Measurements from ENCODE around the gene PRPF19.
A peak's percentile ranks its signal among the peaks of the same experiment; 100 is the strongest.

The PRPF19 gene

GRCh38 chr11:60924906-60925853 lies 18.8 kb upstream of the PRPF19 start:
- no peak overlapping the region for H3K27ac ChIP-seq (ENCODE audit: low read depth, low read length)
- peak overlapping the region; percentile 89 for H3K4me2 ChIP-seq (ENCODE audit: low read length)
- H3K9ac ChIP-seq (ENCODE audit: low read length) = peak overlapping the region; percentile 83
- H2BK5ac ChIP-seq (ENCODE audit: low read length) = no peak overlapping the region
- peaks cover 3% of the 10 kb centered on the region for H3K4me1 ChIP-seq (ENCODE audit: control insufficient read depth, low read depth, low read length)
- H3K79me2 ChIP-seq (ENCODE audit: control insufficient read depth, insufficient read depth, low read length) = no peaks in the 10 kb centered on the region
- no peak overlapping the region for H4K5ac ChIP-seq (ENCODE audit: low read length)
- peak overlapping the region; percentile 39 for H3K4ac ChIP-seq (ENCODE audit: low read depth, low read length)
- no peak overlapping the region for H2BK15ac ChIP-seq (replicated peaks; ENCODE audit: low read depth)
- H2BK120ac ChIP-seq (ENCODE audit: low read depth, low read length) = peak overlapping the region; percentile 13
- H3K36me3 ChIP-seq (ENCODE audit: control insufficient read depth, insufficient read depth, low read length) = peaks cover 5% of the 10 kb centered on the region
- H4K8ac ChIP-seq (ENCODE audit: low read depth, low read length) = no peak overlapping the region
- H3K4me3 ChIP-seq (ENCODE audit: low read length) = peak overlapping the region; percentile 77
- H3K18ac ChIP-seq (ENCODE audit: low read length) = peak overlapping the region; percentile 78
- peak overlapping the region; percentile 98 for H3K23ac ChIP-seq (ENCODE audit: low read length)
- peak; percentile 54 for DNase-seq
- H2AK5ac ChIP-seq (ENCODE audit: low read length) = no peak overlapping the region
- H3K56ac ChIP-seq (ENCODE audit: low read length) = peak overlapping the region; percentile 89
- no peaks in the 10 kb centered on the region for H3K27me3 ChIP-seq (ENCODE audit: insufficient read depth, low read length, poor library complexity)
- no CpG with 5 or more reads among the region's 35 CpGs for WGBS (ENCODE audit: extremely low coverage, insufficient coverage, low lambda C conversion rate)
- peaks cover 3% of the 10 kb centered on the region for H3K79me1 ChIP-seq (ENCODE audit: low read length)

DNA sequence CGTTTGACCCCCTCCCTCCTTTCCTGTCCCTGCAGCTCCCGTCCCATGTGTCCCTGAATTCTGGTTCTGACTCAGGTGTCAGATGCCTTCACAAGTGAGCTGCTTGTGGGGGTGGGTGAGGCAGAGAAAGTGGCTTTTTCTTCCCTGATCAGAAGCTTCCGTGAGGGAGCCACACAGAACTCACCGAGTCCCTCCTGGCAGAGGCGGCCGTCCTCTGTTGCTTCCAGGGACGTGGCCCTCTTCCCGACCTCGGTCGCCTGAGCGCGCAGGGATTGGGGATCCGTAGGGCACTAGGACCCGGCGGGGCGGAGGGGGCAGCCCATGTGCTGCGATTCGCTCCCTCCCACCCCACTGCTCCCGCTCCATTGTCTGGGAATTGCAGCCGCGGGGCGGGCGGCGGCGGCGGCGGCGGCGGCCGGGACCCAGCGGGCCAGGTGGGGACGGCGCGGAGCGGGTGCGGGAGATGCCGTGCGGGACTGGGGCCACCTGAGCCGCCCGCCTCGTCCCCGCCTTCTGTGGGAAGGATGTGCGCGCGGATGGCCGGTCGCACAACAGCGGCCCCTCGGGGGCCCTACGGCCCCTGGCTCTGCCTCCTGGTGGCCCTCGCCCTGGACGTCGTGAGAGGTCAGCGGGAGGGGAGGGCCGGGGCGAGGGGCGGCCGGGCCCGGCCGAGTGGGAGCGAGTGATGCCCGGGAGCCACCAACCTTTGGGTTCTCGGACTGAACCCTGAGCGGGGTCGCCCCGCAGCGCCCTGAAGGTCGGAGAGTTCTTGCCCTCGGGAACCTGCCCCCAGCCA lies 17.9 kb upstream of the PRPF19 start, which contains the start of gene TMEM132A:
Gene TMEM132A (plus strand): TSS at position 351 of the 796 bp plus-strand sequence. CDS start 174 bp downstream, at position 525.
- peak within 1 kb of the TSS; percentile 89 for H3K56ac ChIP-seq (ENCODE audit: low read length)
- peaks cover 8% of the 10 kb centered on the region for H3K79me1 ChIP-seq (ENCODE audit: low read length)
- peaks cover 3% of the 10 kb centered on the region for H3K4me1 ChIP-seq (ENCODE audit: control insufficient read depth, low read depth, low read length)
- H3K27me3 ChIP-seq (ENCODE audit: insufficient read depth, low read length, poor library complexity) = no peaks in the 10 kb centered on the region
- peak within 1 kb of the TSS; percentile 77 for H3K4me3 ChIP-seq (ENCODE audit: low read length)
- no peak within 1 kb of the TSS for H2AK5ac ChIP-seq (ENCODE audit: low read length)
- H3K79me2 ChIP-seq (ENCODE audit: control insufficient read depth, insufficient read depth, low read length) = no peaks in the 10 kb centered on the region
- H3K23ac ChIP-seq (ENCODE audit: low read length) = peak within 1 kb of the TSS; percentile 98
- no peak within 1 kb of the TSS for H2BK15ac ChIP-seq (replicated peaks; ENCODE audit: low read depth)
- no peak within 1 kb of the TSS for H4K8ac ChIP-seq (ENCODE audit: low read depth, low read length)
- peak; percentile 92 for DNase-seq
- peaks cover 3% of the 10 kb centered on the region for H3K36me3 ChIP-seq (ENCODE audit: control insufficient read depth, insufficient read depth, low read length)
- H3K4me2 ChIP-seq (ENCODE audit: low read length) = peak within 1 kb of the TSS; percentile 89
- peak within 1 kb of the TSS; percentile 83 for H3K9ac ChIP-seq (ENCODE audit: low read length)
- H2BK120ac ChIP-seq (ENCODE audit: low read depth, low read length) = peak within 1 kb of the TSS; percentile 13
- no CpG with 5 or more reads among the region's 69 CpGs for WGBS (ENCODE audit: extremely low coverage, insufficient coverage, low lambda C conversion rate)
- no peak within 1 kb of the TSS for H3K27ac ChIP-seq (ENCODE audit: low read depth, low read length)
- H3K4ac ChIP-seq (ENCODE audit: low read depth, low read length) = peak within 1 kb of the TSS; percentile 39
- H2BK5ac ChIP-seq (ENCODE audit: low read length) = no peak within 1 kb of the TSS
- peak within 1 kb of the TSS; percentile 78 for H3K18ac ChIP-seq (ENCODE audit: low read length)
- H4K5ac ChIP-seq (ENCODE audit: low read length) = no peak within 1 kb of the TSS

DNA sequence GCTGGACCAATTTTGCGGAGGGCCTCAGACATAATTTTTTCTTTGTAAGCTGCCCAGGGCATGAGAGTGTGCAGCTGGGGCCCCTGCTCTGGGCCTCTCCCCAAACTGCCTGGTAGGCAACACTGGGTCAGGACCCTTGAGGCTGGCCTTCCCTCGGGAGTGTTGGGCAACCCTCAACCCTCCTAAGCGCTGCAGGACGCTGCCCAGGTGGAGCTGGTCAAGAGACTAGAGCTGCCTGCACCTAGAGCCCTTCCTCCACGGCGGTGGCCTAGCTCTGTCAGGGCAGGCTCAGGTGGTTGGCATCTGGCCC lies 17.4 kb upstream of the PRPF19 start:
- H3K4me3 ChIP-seq (ENCODE audit: low read length) = no peak overlapping the region
- H3K27ac ChIP-seq (ENCODE audit: low read depth, low read length) = no peak overlapping the region
- H3K4me1 ChIP-seq (ENCODE audit: control insufficient read depth, low read depth, low read length) = peaks cover 4% of the 10 kb centered on the region
- peak overlapping the region; percentile 50 for H3K9ac ChIP-seq (ENCODE audit: low read length)
- no peak overlapping the region for H4K5ac ChIP-seq (ENCODE audit: low read length)
- peak overlapping the region; percentile 37 for H3K23ac ChIP-seq (ENCODE audit: low read length)
- no peak overlapping the region for H3K18ac ChIP-seq (ENCODE audit: low read length)
- no peak overlapping the region for H2BK15ac ChIP-seq (replicated peaks; ENCODE audit: low read depth)
- no peak for DNase-seq
- no peak overlapping the region for H2AK5ac ChIP-seq (ENCODE audit: low read length)
- H4K8ac ChIP-seq (ENCODE audit: low read depth, low read length) = no peak overlapping the region
- H3K79me1 ChIP-seq (ENCODE audit: low read length) = peaks cover 8% of the 10 kb centered on the region
- no peaks in the 10 kb centered on the region for H3K79me2 ChIP-seq (ENCODE audit: control insufficient read depth, insufficient read depth, low read length)
- no peak overlapping the region for H3K4ac ChIP-seq (ENCODE audit: low read depth, low read length)
- H3K56ac ChIP-seq (ENCODE audit: low read length) = peak overlapping the region; percentile 69
- WGBS (ENCODE audit: extremely low coverage, insufficient coverage, low lambda C conversion rate) = no CpG with 5 or more reads among the region's 6 CpGs
- no peak overlapping the region for H2BK5ac ChIP-seq (ENCODE audit: low read length)
- H2BK120ac ChIP-seq (ENCODE audit: low read depth, low read length) = no peak overlapping the region
- peak overlapping the region; percentile 60 for H3K4me2 ChIP-seq (ENCODE audit: low read length)
- H3K36me3 ChIP-seq (ENCODE audit: control insufficient read depth, insufficient read depth, low read length) = peaks cover 3% of the 10 kb centered on the region
- H3K27me3 ChIP-seq (ENCODE audit: insufficient read depth, low read length, poor library complexity) = no peaks in the 10 kb centered on the region

- Histone ChIP-seq H3K9ac (ENCODE audit: low read length) (no peak overlapping the region), H3K4me3 (ENCODE audit: low read length) (no peak overlapping the region), H3K27me3 (ENCODE audit: insufficient read depth, low read length, poor library complexity) (no peaks in the 10 kb centered on the region), H3K79me1 (ENCODE audit: low read length) (peaks cover 8% of the 10 kb centered on the region), H3K79me2 (ENCODE audit: control insufficient read depth, insufficient read depth, low read length) (no peaks in the 10 kb centered on the region), H2AK5ac (ENCODE audit: low read length) (no peak overlapping the region), H3K56ac (ENCODE audit: low read length) (no peak overlapping the region), H3K4ac (ENCODE audit: low read depth, low read length) (no peak overlapping the region), H2BK5ac (ENCODE audit: low read length) (no peak overlapping the region), H2BK15ac (replicated peaks; ENCODE audit: low read depth) (no peak overlapping the region), H2BK120ac (ENCODE audit: low read depth, low read length) (no peak overlapping the region), H3K18ac (ENCODE audit: low read length) (no peak overlapping the region), H3K4me1 (ENCODE audit: control insufficient read depth, low read depth, low read length) (peaks cover 7% of the 10 kb centered on the region), H3K27ac (ENCODE audit: low read depth, low read length) (no peak overlapping the region), H4K8ac (ENCODE audit: low read depth, low read length) (no peak overlapping the region), H3K23ac (ENCODE audit: low read length) (no peak overlapping the region), H3K36me3 (ENCODE audit: control insufficient read depth, insufficient read depth, low read length) (peaks cover 3% of the 10 kb centered on the region), H3K4me2 (ENCODE audit: low read length) (no peak overlapping the region), H4K5ac (ENCODE audit: low read length) (no peak overlapping the region)
- no peak for DNase-seq
- no CpG with 5 or more reads among the region's 5 CpGs for WGBS (ENCODE audit: extremely low coverage, insufficient coverage, low lambda C conversion rate)
These were observed 16.9 kb upstream of the PRPF19 start for GRCh38 chr11:60923326-60923725.

DNA sequence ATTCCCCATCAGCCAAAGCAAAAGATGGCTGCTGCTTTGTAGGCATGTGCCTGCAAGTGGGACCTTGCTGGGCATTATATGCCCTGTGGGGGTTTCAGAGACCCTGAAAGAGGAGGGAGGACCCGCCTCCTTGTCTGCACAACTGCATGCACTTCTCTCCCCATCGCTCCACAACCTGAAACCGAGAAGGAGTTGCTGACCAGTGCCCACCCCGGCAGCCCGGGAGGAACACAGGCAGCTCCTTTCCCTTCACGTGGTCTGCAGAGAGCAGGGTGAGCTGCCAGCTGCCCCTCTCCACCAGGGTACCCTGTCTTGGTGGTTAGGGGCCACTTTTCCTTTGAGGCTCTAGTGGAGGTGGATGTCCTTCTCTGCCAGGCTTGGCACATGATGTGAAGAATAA lies 16.5 kb upstream of the PRPF19 start:
- Histone ChIP-seq H3K23ac (ENCODE audit: low read length) (no peak overlapping the region), H2BK5ac (ENCODE audit: low read length) (no peak overlapping the region), H4K8ac (ENCODE audit: low read depth, low read length) (no peak overlapping the region), H3K4ac (ENCODE audit: low read depth, low read length) (no peak overlapping the region), H2BK15ac (replicated peaks; ENCODE audit: low read depth) (no peak overlapping the region), H3K79me1 (ENCODE audit: low read length) (peaks cover 8% of the 10 kb centered on the region), H4K5ac (ENCODE audit: low read length) (no peak overlapping the region), H3K4me1 (ENCODE audit: control insufficient read depth, low read depth, low read length) (peaks cover 10% of the 10 kb centered on the region), H3K36me3 (ENCODE audit: control insufficient read depth, insufficient read depth, low read length) (peaks cover 3% of the 10 kb centered on the region), H3K27ac (ENCODE audit: low read depth, low read length) (no peak overlapping the region), H3K56ac (ENCODE audit: low read length) (no peak overlapping the region), H3K4me2 (ENCODE audit: low read length) (no peak overlapping the region), H3K18ac (ENCODE audit: low read length) (no peak overlapping the region), H3K79me2 (ENCODE audit: control insufficient read depth, insufficient read depth, low read length) (no peaks in the 10 kb centered on the region), H3K4me3 (ENCODE audit: low read length) (no peak overlapping the region), H2AK5ac (ENCODE audit: low read length) (no peak overlapping the region), H3K27me3 (ENCODE audit: insufficient read depth, low read length, poor library complexity) (no peaks in the 10 kb centered on the region), H3K9ac (ENCODE audit: low read length) (no peak overlapping the region), H2BK120ac (ENCODE audit: low read depth, low read length) (no peak overlapping the region)
- no CpG with 5 or more reads among the region's 6 CpGs for WGBS (ENCODE audit: extremely low coverage, insufficient coverage, low lambda C conversion rate)
- DNase-seq = no peak
